Parathyroid adenoma (tissue), 2 donors: ENCODE measurements around the gene GALNT9.

Experiments
- H2AFZ ChIP-seq: fragments of 300-600 bp; sonication (generic); one replicate; pipeline ENCODE4 v1.7.0; 2017; ENCODE audit warnings: antibody characterized with exemption, mild to moderate bottlenecking
- H3K27ac ChIP-seq: fragments of 300-600 bp; sonication (generic); one replicate; pipeline ENCODE4 v1.7.0; 2017
- H3K27me3 ChIP-seq: fragments of 300-600 bp; sonication (generic); one replicate; pipeline ENCODE4 v1.7.0; 2017; ENCODE audit warnings: low read length; ENCODE audit not compliant: control insufficient read depth, insufficient read depth
- H3K36me3 ChIP-seq: fragments of 300-600 bp; sonication (generic); one replicate; pipeline ENCODE4 v1.7.0; 2017; ENCODE audit warnings: low read length; ENCODE audit not compliant: control insufficient read depth, insufficient read depth
- H3K4me1 ChIP-seq: fragments of 300-600 bp; sonication (generic); one replicate; pipeline ENCODE4 v1.7.0; 2017; ENCODE audit warnings: control low read depth
- H3K4me2 ChIP-seq: fragments of 300-600 bp; sonication (generic); one replicate; pipeline ENCODE4 v1.7.0; 2017; ENCODE audit warnings: low read length
- H3K4me3 ChIP-seq: fragments of 300-600 bp; sonication (generic); one replicate; pipeline ENCODE4 v1.7.0; 2017; ENCODE audit warnings: low read depth, low read length
- H3K79me2 ChIP-seq: fragments of 300-600 bp; sonication (generic); one replicate; pipeline ENCODE4 v1.7.0; 2017; ENCODE audit warnings: control low read depth
- H3K9ac ChIP-seq: fragments of 300-600 bp; sonication (generic); one replicate; pipeline ENCODE4 v1.7.0; 2017; ENCODE audit warnings: mild to moderate bottlenecking
- H3K9me3 ChIP-seq: fragments of 300-600 bp; sonication (generic); one replicate; pipeline ENCODE4 v1.7.0; 2017; ENCODE audit warnings: low read length; ENCODE audit not compliant: control insufficient read depth
- TF ChIP-seq, protein P1 (sequence below): fragments of 300-600 bp; sonication (generic); IDR thresholded peaks from one replicate; pipeline ENCODE4 v1.7.0; 2017; ENCODE audit warnings: antibody characterized with exemption, mild to moderate bottlenecking
- donor health status: primary hyperparathyroidism.

The GALNT9 gene

DNA sequence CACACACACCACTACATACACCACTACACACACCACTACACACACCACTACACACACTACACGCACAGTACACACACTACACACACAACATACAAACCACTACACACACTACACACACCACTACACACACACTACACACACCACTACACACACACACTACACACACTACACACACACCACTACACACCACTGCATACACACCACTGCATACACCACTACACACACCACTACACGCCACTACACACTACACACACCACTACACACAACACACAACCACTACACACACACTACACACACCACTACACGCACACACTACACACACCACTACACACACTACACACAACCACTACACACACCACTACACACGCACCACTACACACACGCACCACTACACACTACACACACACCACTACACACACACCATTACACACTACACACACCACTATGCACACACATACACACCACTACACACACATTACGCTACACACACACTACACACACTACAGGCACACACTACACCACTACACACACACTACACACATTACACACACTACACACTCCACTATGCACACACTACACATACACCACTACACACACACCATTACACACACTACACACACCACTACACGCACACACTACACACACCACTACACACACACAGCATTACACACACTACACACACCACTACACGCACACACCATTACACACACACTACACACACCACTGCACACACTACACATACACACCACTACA lies 172.6 kb downstream of the GALNT9 start:
- no peak overlapping the region for H3K27ac ChIP-seq
- H3K4me2 ChIP-seq, result no peak overlapping the region
- H3K4me1 ChIP-seq, result no peaks in the 10 kb centered on the region
- H3K79me2 ChIP-seq, result no peaks in the 10 kb centered on the region
- H2AFZ ChIP-seq, result no peak overlapping the region
- no peaks in the 10 kb centered on the region for H3K36me3 ChIP-seq
- H3K9ac ChIP-seq, result no peak overlapping the region
- H3K4me3 ChIP-seq, result no peak overlapping the region
- no peaks in the 10 kb centered on the region for H3K9me3 ChIP-seq
- no peaks in the 10 kb centered on the region for H3K27me3 ChIP-seq
- TF ChIP-seq, protein P1, sequence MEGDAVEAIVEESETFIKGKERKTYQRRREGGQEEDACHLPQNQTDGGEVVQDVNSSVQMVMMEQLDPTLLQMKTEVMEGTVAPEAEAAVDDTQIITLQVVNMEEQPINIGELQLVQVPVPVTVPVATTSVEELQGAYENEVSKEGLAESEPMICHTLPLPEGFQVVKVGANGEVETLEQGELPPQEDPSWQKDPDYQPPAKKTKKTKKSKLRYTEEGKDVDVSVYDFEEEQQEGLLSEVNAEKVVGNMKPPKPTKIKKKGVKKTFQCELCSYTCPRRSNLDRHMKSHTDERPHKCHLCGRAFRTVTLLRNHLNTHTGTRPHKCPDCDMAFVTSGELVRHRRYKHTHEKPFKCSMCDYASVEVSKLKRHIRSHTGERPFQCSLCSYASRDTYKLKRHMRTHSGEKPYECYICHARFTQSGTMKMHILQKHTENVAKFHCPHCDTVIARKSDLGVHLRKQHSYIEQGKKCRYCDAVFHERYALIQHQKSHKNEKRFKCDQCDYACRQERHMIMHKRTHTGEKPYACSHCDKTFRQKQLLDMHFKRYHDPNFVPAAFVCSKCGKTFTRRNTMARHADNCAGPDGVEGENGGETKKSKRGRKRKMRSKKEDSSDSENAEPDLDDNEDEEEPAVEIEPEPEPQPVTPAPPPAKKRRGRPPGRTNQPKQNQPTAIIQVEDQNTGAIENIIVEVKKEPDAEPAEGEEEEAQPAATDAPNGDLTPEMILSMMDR, result no peak

DNA sequence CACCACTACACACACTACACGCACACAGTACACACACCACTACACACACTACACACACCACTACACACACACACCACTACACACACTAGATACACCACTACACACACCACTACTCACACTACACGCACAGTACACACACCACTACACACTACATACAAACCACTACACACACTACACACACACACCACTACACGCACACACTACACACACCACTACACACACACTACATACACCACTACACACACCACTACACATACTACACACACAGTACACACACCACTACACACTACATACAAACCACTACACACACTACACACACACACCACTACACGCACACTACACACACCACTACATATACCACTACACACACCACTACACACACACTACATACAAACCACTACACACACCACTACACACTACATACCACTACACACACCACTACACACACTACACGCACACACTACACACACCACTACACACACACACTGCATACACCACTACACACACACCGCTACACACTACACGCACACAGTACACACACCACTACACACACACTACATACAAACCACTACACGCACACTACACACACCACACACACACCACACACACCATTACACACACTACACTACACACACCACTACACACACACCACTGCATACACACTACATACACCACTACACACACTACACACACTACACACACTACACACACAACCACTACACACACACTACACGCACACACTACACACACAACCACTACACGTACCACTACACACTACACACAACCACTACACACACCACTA lies 173.4 kb downstream of the GALNT9 start:
- Histone ChIP-seq H3K4me2 (no peak overlapping the region), H3K4me1 (no peaks in the 10 kb centered on the region), H3K36me3 (no peaks in the 10 kb centered on the region), H3K4me3 (no peak overlapping the region), H2AFZ (no peak overlapping the region), H3K9me3 (no peaks in the 10 kb centered on the region), H3K9ac (no peak overlapping the region), H3K79me2 (no peaks in the 10 kb centered on the region), H3K27me3 (no peaks in the 10 kb centered on the region), H3K27ac (no peak overlapping the region)
- TF ChIP-seq, protein P1, result no peak

DNA sequence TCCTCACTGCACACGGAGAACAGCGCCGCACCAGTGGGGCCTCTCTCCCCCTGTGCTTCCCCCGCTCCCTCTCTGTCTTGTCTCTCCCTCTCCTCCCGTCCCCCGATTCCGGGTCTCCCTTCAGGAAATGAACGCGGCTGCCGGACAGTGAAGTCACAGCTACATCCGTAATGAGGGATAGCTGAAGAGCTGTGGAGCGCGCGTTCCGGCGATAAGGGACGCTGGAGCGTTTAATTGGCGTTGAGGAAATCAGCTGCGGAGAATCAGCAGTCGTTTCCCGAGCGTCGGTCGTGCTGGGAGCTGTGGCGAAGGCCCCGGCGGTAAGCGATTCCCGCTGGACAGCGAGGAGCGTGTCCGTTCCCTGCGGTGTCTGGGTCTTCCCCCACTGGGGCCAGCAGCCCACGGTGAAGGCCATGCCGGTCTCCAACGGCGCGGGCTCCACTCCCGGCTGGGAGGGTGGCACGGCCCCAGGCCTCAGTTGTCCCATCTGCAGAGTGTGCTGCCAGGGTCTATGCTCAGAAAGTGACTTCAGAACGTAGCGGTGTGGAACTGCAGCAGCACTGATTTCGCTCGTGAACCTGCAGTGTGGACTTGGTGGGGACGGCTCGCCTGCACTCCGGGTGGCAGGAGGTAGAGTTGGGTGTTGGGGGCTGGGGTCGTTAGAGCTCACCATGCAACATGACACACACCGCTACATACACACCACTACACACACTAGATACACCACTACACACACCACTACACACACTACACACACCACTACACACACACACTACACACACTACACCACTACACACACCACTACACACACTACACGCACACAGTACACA lies 174.2 kb downstream of the GALNT9 start:
- H3K27me3 ChIP-seq, result no peaks in the 10 kb centered on the region
- TF ChIP-seq, protein P1, result no peak
- H3K4me2 ChIP-seq, result no peak overlapping the region
- H3K36me3 ChIP-seq, result no peaks in the 10 kb centered on the region
- no peak overlapping the region for H3K9ac ChIP-seq
- H3K4me1 ChIP-seq, result no peaks in the 10 kb centered on the region
- H3K9me3 ChIP-seq, result no peaks in the 10 kb centered on the region
- H3K4me3 ChIP-seq, result no peak overlapping the region
- no peaks in the 10 kb centered on the region for H3K79me2 ChIP-seq
- no peak overlapping the region for H3K27ac ChIP-seq
- H2AFZ ChIP-seq, result no peak overlapping the region

GRCh38 chr12:132154341-132154761 lies 175.0 kb downstream of the GALNT9 start:
- Histone ChIP-seq H3K79me2 (no peaks in the 10 kb centered on the region), H3K4me2 (no peak overlapping the region), H3K9ac (no peak overlapping the region), H3K36me3 (no peaks in the 10 kb centered on the region), H3K27ac (no peak overlapping the region), H3K9me3 (no peaks in the 10 kb centered on the region), H2AFZ (no peak overlapping the region), H3K27me3 (no peaks in the 10 kb centered on the region), H3K4me3 (no peak overlapping the region), H3K4me1 (no peaks in the 10 kb centered on the region)
- TF ChIP-seq, protein P1, result no peak
